Measurements from ENCODE around the gene BRD4. TPM values are rescaled to one million over a fixed set of nuclear protein-coding genes. Genes with fewer than 3 reads are reported as not detected.

The BRD4 gene
- 22.6 and 33.6 TPM in 2 replicates for total RNA-seq (2014; rRNA removed; shearing (Covaris generic))
- total RNA-seq (2022): 143 and 157 TPM in 2 replicates
- Bru-seq, nascent RNA: percentile 89 among the genes with signal in this experiment
- percentile 95 among the genes with signal in this experiment for BruChase-seq, experiment 1, labeled RNA remaining after a 6-hour chase
- BruChase-seq, experiment 2, labeled RNA remaining after a 2-hour chase: percentile 89 among the genes with signal in this experiment
- long read RNA-seq, partial matches to known transcripts: 27 of 59 reads
- long read RNA-seq, other reads (novel, unspliced or antisense): 32 of 59 reads

DNA sequence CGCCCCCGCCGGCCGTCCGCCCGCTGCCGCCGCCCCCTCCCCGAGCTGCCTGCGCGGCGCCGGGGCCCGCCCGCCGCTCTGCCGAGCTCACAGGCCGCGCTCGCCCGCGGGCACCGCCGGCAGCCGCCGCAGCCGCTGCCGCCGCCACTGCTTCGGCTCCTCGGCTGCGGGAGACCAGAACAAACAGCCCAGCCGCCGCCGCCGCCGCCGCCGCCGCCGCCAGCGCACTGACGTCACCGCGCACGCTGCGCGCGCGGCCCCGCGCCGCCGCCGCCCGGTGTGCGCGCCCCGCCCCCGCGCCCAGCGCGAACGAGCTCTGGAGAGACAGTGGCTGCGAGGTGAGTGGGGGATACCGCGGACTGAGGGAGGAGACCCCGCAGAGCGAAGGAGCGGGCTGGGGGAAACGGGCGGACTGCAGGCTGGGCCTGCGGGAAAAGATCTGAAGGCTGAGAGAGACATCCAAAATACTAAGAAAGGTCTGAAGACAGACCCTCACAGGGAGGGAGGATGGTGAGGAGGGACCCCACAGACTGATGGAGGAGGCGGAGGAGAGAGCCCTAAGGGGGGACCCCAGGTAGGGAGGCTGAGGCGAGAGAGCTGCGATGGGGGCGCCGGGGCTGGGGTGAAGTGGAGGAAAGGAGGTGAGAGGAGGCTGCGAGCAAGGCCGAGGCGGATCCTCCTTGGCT, at the start of gene BRD4:
Gene BRD4, minus strand, starts transcription at position 229 of the 686 bp plus-strand sequence. CDS start 59,440 bp downstream, outside the sequence.
- H3K9me3 ChIP-seq (ENCODE audit: low read length): no peaks in the 10 kb centered on the region
- intact Hi-C loops (cut with micrococcal nuclease; ENCODE audit: unreplicated experiment): loop anchor here (2.0 to 5.0 kb wide), 3 partner anchors 40 to 225 kb away; partner anchors contain the start of gene AKAP8L
- peak within 1 kb of the TSS; percentile 100 for H3K4me3 ChIP-seq (ENCODE audit: low read depth, low read length, poor library complexity, severe bottlenecking)
- CTCF ChIA-PET (ENCODE audit: unreplicated experiment): no interaction called here
- TF ChIP-seq, protein P1, sequence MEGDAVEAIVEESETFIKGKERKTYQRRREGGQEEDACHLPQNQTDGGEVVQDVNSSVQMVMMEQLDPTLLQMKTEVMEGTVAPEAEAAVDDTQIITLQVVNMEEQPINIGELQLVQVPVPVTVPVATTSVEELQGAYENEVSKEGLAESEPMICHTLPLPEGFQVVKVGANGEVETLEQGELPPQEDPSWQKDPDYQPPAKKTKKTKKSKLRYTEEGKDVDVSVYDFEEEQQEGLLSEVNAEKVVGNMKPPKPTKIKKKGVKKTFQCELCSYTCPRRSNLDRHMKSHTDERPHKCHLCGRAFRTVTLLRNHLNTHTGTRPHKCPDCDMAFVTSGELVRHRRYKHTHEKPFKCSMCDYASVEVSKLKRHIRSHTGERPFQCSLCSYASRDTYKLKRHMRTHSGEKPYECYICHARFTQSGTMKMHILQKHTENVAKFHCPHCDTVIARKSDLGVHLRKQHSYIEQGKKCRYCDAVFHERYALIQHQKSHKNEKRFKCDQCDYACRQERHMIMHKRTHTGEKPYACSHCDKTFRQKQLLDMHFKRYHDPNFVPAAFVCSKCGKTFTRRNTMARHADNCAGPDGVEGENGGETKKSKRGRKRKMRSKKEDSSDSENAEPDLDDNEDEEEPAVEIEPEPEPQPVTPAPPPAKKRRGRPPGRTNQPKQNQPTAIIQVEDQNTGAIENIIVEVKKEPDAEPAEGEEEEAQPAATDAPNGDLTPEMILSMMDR (conservative IDR thresholded peaks at IDR 0.05; ENCODE audit: low read length): no peak
- TF ChIP-seq EZH2phosphoT487 (IDR thresholded peaks at IDR 0.05; ENCODE audit: borderline replicate concordance, low read depth, low read length): no peak
- H2AFZ ChIP-seq (ENCODE audit: low read length): peak within 1 kb of the TSS; percentile 82; the same call in 1 of the 2 replicates
- peak within 1 kb of the TSS; percentile 98 for H3K4me2 ChIP-seq (ENCODE audit: low read length)
- peak; percentile 82 for DNase-seq (ENCODE audit: low spot score)
- H4K20me1 ChIP-seq (ENCODE audit: insufficient read depth, low read length): peaks cover 34% of the 10 kb centered on the region
- H3K79me2 ChIP-seq (ENCODE audit: insufficient read depth, low read depth, low read length): peaks cover 55% of the 10 kb centered on the region
- no peaks in the 10 kb centered on the region for H3K9me2 ChIP-seq (ENCODE audit: insufficient read depth, low read length)
- H3K4me1 ChIP-seq (ENCODE audit: insufficient read depth, low read length, poor library complexity, severe bottlenecking): peaks cover 52% of the 10 kb centered on the region
- BruUV-seq (replicated peaks): no TSS peak
- peak within 1 kb of the TSS; percentile 97 for H3K27ac ChIP-seq (ENCODE audit: low read depth, low read length, poor library complexity, severe bottlenecking)
- peaks cover 32% of the 10 kb centered on the region for H3K36me3 ChIP-seq (ENCODE audit: insufficient read depth, low read length)
- POLR2A ChIA-PET: interaction anchor here (0.7 to 1.2 kb wide), 2 partner anchors 8 to 46 kb away, joined by 3 read pairs; no protein-coding TSS in a partner anchor

DNA sequence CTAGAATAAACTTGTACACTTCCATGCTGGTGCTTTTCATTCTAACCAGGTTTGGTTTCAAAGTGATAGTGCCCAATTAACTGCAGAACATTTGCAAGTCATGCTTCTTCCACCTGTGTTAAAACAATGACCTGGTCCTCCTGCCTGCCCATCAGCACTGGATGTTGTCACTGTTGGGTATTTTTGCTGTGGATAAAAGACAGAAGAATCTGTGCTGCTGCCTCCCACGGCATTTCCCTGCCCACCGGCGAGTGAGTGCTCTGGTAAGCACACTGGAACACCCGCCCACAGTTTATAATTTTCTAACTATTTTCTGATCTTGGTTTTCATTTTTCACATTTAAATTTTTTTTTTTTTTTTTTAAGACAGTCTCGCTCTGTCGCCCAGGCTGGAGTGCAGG, 49.5 kb upstream of the BRD4 start:
- Histone ChIP-seq H3K4me1 (ENCODE audit: insufficient read depth, low read length, poor library complexity, severe bottlenecking) (peaks cover 28% of the 10 kb centered on the region), H3K27ac (ENCODE audit: low read depth, low read length, poor library complexity, severe bottlenecking) (no peak overlapping the region), H3K4me2 (ENCODE audit: low read length) (no peak overlapping the region), H2AFZ (ENCODE audit: low read length) (no peak overlapping the region), H3K4me3 (ENCODE audit: low read depth, low read length, poor library complexity, severe bottlenecking) (no peak overlapping the region), H3K79me2 (ENCODE audit: insufficient read depth, low read depth, low read length) (peaks cover 24% of the 10 kb centered on the region), H3K36me3 (ENCODE audit: insufficient read depth, low read length) (peaks cover 35% of the 10 kb centered on the region), H4K20me1 (ENCODE audit: insufficient read depth, low read length) (peaks cover 11% of the 10 kb centered on the region), H3K9me2 (ENCODE audit: insufficient read depth, low read length) (no peaks in the 10 kb centered on the region), H3K9me3 (ENCODE audit: low read length) (no peaks in the 10 kb centered on the region)
- TF ChIP-seq EZH2phosphoT487 (IDR thresholded peaks at IDR 0.05; ENCODE audit: borderline replicate concordance, low read depth, low read length): no peak
- TF ChIP-seq, protein P1 (conservative IDR thresholded peaks at IDR 0.05; ENCODE audit: low read length): no peak
- ChIA-PET POLR2A (no interaction called here), CTCF (ENCODE audit: unreplicated experiment) (no interaction called here)
- no TSS peak for BruUV-seq (replicated peaks)
- DNase-seq (ENCODE audit: low spot score): no peak
- intact Hi-C loops (cut with micrococcal nuclease; ENCODE audit: unreplicated experiment): no loop called here

Data from OCI-LY7 (cell line).